HL-60 (cell line): Measurements from ENCODE around the gene NBPF6.

Experiments
- CTCF ChIP-seq: IDR thresholded peaks from one replicate; pipeline ENCODE4 v1.5.1; 2011; ENCODE audit warnings: low read length, control low read depth, inconsistent platforms; ENCODE audit not compliant: insufficient read depth
- GABPA ChIP-seq: IDR thresholded peaks from 2 replicates; pipeline ENCODE4 v1.6.1; 2012; ENCODE audit warnings: low read depth
- POLR2AphosphoS5 ChIP-seq: IDR thresholded peaks from 2 replicates; pipeline ENCODE4 v1.6.1; 2012; ENCODE audit warnings: low read depth
- REST ChIP-seq: IDR thresholded peaks from 2 replicates; pipeline ENCODE4 v1.6.1; 2012; ENCODE audit warnings: low read depth; ENCODE audit not compliant: insufficient replicate concordance

- no peak for TF ChIP-seq CTCF
- TF ChIP-seq POLR2AphosphoS5: no peak
- no peak for TF ChIP-seq REST
- TF ChIP-seq GABPA: no peak
Measured at GRCh38 chr1:108482708-108483107, 32.6 kb downstream of the NBPF6 start.
